GM10248 (cell line): ENCODE results near the gene TET1.
A peak's percentile ranks its signal among the peaks of the same experiment; 100 is the strongest.
"Not testable (repeated sequence)": the region's sequence is repeated elsewhere in the genome, so short reads cannot be mapped to it uniquely, and the experiment has no call there.

Experiments used
- CTCF ChIA-PET: fragments of 300-600 bp; sonication (Branson Sonifier 250); formaldehyde crosslinking; extraction: SDS; loops from one replicate; lab custom pipeline; 2021; ENCODE audit warnings: antibody characterized with exemption; lab: Yijun Ruan, JAX
- POLR2A ChIA-PET: fragments of 350-650 bp; sonication (Branson Sonifier 250); formaldehyde crosslinking; extraction: SDS; loops from one replicate; lab custom pipeline; 2020; ENCODE audit warnings: antibody characterized with exemption; lab: Yijun Ruan, JAX
- DNase-seq: peaks from one replicate; pipeline ENCODE4 v3.0.0; 2012; ENCODE audit errors: extremely low spot score
- CTCF ChIP-seq: IDR thresholded peaks from 2 replicates; pipeline ENCODE4 v1.5.1; 2012; ENCODE audit warnings: mild to moderate bottlenecking, low read depth; ENCODE audit errors: extremely low read depth, missing control alignments, control extremely low read depth

The TET1 gene

DNA sequence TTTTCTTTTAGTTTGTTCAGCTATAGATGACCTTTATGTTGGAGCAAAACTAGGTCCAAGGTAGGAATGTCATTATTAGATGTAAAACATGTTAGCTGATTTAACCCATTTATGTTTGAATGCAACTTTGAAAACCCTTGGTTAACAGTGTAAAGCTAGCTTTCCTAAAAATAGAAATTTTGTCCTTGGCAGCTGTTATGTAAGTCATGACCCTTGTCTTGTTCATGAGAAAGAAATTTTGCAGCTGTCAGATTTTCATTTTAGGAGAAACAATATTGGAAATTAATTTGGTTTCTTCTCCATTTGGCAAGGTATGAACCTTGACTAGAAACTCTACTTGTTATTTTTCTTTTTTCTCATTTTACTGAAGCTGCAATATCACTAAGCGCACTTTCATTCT, 137.0 kb downstream of the TET1 start:
- ChIA-PET CTCF (interaction anchor here (1.1 to 3.9 kb wide), 8 partner anchors 10 to 147 kb away, joined by 3 to 15 read pairs (median 4); no protein-coding TSS in a partner anchor), POLR2A (no interaction called here)
- DNase-seq, result no peak
- no peak for TF ChIP-seq CTCF

DNA sequence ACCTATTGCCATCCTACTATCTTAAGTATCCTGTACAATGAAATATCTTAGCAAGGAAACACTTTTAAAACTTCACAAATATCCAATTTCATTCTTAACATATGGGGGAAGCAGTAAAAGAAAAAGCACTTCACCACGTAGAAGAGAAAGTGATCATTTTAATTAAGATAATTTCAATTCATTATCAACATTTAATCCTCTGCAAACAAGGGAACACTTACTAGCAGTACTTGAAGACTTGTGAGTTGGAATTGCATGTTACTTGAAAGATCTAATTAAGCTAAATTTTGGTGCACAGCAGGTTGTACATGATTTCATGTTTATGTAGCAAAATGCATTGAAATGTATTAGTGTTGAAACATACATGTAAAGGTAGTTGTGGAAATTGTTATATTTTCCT, 140.1 kb downstream of the TET1 start:
- no peak for DNase-seq
- ChIA-PET CTCF (interaction anchor here (1.1 to 1.6 kb wide), 2 partner anchors 9 to 150 kb away, joined by 4 to 7 read pairs; no protein-coding TSS in a partner anchor), POLR2A (no interaction called here)
- no peak for TF ChIP-seq CTCF

GRCh38 chr10:68705548-68705947, 145.4 kb downstream of the TET1 start:
- ChIA-PET CTCF (interaction anchor here (1.5 kb wide), 1 partner anchor 10 kb away, joined by 6 read pairs; no protein-coding TSS in a partner anchor), POLR2A (no interaction called here)
- no peak for DNase-seq
- no peak for TF ChIP-seq CTCF

GRCh38 chr10:68708987-68709386, 148.8 kb downstream of the TET1 start:
- POLR2A ChIA-PET, DNase-seq: not testable (repeated sequence)
- CTCF ChIA-PET, result interaction anchor here (1.4 to 2.2 kb wide), 2 partner anchors 9 kb away, joined by 3 to 7 read pairs; no protein-coding TSS in a partner anchor

DNA sequence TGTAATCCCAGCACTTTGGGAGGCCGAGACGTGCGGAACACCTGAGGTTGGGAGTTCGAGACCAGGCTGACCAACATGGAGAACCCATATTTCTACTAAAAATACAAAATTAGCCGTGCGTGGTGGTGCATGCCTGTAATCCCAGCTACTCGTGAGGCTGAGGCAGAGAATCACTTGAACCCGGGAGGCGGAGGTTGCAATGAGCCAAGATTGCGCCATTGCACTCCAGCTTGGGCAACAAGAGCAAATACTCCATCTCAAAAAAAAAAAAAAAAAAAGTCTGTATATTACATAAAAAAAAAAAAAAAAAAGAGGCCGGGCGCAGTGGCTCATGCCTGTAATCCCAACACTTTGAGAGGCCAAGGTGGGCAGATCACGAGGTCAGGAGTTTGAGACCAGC, 152.9 kb downstream of the TET1 start:
- POLR2A ChIA-PET, DNase-seq, CTCF ChIA-PET: not testable (repeated sequence)

GRCh38 chr10:68717435-68717834, 157.3 kb downstream of the TET1 start:
- TF ChIP-seq CTCF, result no peak
- POLR2A ChIA-PET, result no interaction called here
- CTCF ChIA-PET, result interaction anchor here (1.1 kb wide), 1 partner anchor 8 kb away, joined by 3 read pairs; no protein-coding TSS in a partner anchor
- DNase-seq, result no peak

GRCh38 chr10:68720793-68721672, 160.9 kb downstream of the TET1 start, which contains the start of gene CCAR1:
Gene CCAR1 (plus strand): TSS chr10:68721239. CDS start chr10:68722505, 1,266 bp downstream.
- DNase-seq, result peak; percentile 97
- ChIA-PET POLR2A (no interaction called here), CTCF (interaction anchor here (1.5 kb wide), 1 partner anchor 299 kb away, joined by 3 read pairs; no protein-coding TSS in a partner anchor)
- no peak for TF ChIP-seq CTCF
